NT2/D1 (cell line): ENCODE data around the gene CEP131.
"Not testable (repeated sequence)": the region's sequence is repeated elsewhere in the genome, so short reads cannot be mapped to it uniquely, and the experiment has no call there.

Experiments
- DNase-seq: peaks from one replicate; pipeline ENCODE4 v3.0.0-alpha.2; 2011; ENCODE audit warnings: low read depth, low spot score
- H3K27me3 ChIP-seq: 2 replicates; pipeline ENCODE4 v1.6.0; 2011; ENCODE audit warnings: mild to moderate bottlenecking; ENCODE audit not compliant: insufficient read length, insufficient read depth
- H3K36me3 ChIP-seq: 2 replicates; pipeline ENCODE4 v1.6.1; 2011; ENCODE audit warnings: mild to moderate bottlenecking, low read length, mixed read lengths; ENCODE audit not compliant: insufficient read depth, insufficient read length
- H3K4me1 ChIP-seq: 2 replicates; pipeline ENCODE4 v1.5.1; 2011; ENCODE audit not compliant: insufficient read depth, insufficient read length
- H3K4me3 ChIP-seq: 2 replicates; pipeline ENCODE4 v1.5.1; 2011; ENCODE audit warnings: low read depth; ENCODE audit not compliant: insufficient read length
- H3K9ac ChIP-seq: 2 replicates; pipeline ENCODE4 v1.6.0; 2011; ENCODE audit warnings: low read depth; ENCODE audit not compliant: insufficient read length
- H3K9me3 ChIP-seq: 2 replicates; pipeline ENCODE4 v1.5.1; 2011; ENCODE audit warnings: mild to moderate bottlenecking, low read length; ENCODE audit not compliant: insufficient read depth
- SUZ12 ChIP-seq: IDR thresholded peaks from 2 replicates; pipeline ENCODE4 v1.6.1; 2011; ENCODE audit not compliant: insufficient read length, insufficient read depth; ENCODE audit errors: extremely low read depth
- YY1 ChIP-seq: IDR thresholded peaks from 2 replicates; pipeline ENCODE4 v1.6.1; 2011; ENCODE audit not compliant: insufficient read length, insufficient read depth
- ZNF274 ChIP-seq: IDR thresholded peaks from 2 replicates; pipeline ENCODE4 v1.6.1; 2011; ENCODE audit warnings: mild to moderate bottlenecking, low read depth, low read length

The CEP131 gene

DNA sequence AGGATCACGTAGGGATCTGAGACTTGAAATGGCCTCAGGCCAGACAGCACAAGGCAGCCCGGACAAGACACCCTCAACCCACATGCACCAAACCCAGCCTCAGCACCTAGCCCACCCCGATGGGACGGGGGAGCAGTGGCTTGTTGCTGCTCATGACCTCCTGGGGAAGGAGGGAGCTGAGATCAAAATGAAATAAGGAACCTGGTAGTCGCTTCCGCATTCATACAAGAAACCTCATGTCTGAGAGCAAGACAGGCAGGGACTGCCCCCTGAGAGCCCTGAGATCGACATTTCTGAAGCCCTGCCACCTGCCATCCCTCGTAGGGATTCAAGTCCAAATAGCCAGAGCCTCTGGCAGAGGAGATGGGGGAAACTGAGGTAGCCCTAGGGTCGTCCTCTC lies 5.7 kb upstream of the CEP131 start:
- H3K9ac ChIP-seq, result no peak overlapping the region
- H3K9me3 ChIP-seq, result peaks cover 7% of the 10 kb centered on the region
- no peak for DNase-seq
- no peak for TF ChIP-seq YY1
- TF ChIP-seq SUZ12, result no peak
- H3K4me1 ChIP-seq, result no peaks in the 10 kb centered on the region
- H3K36me3 ChIP-seq, result peaks cover 50% of the 10 kb centered on the region
- H3K4me3 ChIP-seq, result no peak overlapping the region
- H3K27me3 ChIP-seq, result no peaks in the 10 kb centered on the region

DNA sequence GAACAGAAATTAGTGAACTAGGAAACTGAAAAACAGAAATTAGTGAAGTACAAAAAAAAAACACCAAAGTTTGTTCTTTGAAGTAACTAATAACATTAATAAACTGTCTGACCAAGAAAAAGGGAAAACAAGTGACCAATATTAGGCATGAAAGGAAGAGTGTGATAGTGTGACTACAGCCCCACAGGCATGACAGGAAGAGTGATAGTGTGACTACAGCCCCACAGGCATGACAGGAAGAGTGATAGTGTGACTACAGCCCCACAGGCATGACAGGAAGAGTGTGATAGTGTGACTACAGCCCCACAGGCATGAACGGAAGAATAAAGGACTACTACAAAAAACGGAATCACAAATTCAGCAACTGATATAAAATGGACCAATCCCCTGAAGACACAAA lies 4.9 kb upstream of the CEP131 start:
- H3K4me3 ChIP-seq, H3K9ac ChIP-seq, H3K9me3 ChIP-seq, DNase-seq, H3K4me1 ChIP-seq, H3K27me3 ChIP-seq: not testable (repeated sequence)
- H3K36me3 ChIP-seq, result peaks cover 43% of the 10 kb centered on the region

DNA sequence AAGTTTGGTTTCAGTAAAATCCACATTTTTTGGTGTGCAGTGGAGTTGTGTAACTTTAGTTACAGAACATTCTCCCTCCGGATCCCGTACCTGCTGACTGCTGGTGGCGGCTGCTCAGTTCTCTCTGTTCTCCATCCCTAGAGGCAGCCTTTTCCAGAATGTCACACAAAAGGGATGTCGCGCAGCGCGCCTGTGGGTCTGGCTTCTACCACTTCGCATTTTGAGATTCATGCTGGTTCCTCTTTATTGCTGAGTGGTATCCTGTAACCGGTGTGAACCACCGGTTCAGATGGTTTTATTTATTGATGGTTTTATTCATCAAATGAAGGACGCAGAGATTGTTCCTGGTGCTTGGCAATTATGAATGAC lies 981 bp upstream of the CEP131 start:
- no peak for TF ChIP-seq YY1
- no peak for TF ChIP-seq SUZ12
- Histone ChIP-seq H3K36me3 (peaks cover 17% of the 10 kb centered on the region), H3K9me3 (peaks cover 7% of the 10 kb centered on the region), H3K4me1 (peaks cover 12% of the 10 kb centered on the region), H3K9ac (peak overlapping the region; percentile 91), H3K4me3 (peak overlapping the region; percentile 61), H3K27me3 (no peaks in the 10 kb centered on the region)
- no peak for DNase-seq

DNA sequence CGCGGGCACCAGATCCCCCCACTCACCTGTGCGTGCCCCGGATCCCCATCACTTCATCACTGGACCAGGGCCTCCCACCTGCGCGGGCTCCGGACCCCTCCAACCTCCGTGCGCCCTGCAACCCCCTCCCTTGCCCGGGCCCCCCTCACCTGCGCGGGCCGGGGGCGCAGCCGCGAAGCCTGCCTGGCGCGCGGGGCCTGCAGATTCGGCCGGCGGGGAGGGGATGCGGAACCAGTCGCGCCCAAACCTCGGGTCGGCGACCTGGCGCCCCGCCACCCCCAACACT lies 202 bp downstream of the CEP131 start:
- peaks cover 7% of the 10 kb centered on the region for H3K9me3 ChIP-seq
- DNase-seq, result no peak
- peaks cover 10% of the 10 kb centered on the region for H3K36me3 ChIP-seq
- H3K4me3 ChIP-seq, result peak overlapping the region; percentile 82
- peaks cover 16% of the 10 kb centered on the region for H3K4me1 ChIP-seq
- TF ChIP-seq SUZ12 (no peak), YY1 (no peak), ZNF274 (no peak)
- peak overlapping the region; percentile 92 for H3K9ac ChIP-seq
- H3K27me3 ChIP-seq, result no peaks in the 10 kb centered on the region

DNA sequence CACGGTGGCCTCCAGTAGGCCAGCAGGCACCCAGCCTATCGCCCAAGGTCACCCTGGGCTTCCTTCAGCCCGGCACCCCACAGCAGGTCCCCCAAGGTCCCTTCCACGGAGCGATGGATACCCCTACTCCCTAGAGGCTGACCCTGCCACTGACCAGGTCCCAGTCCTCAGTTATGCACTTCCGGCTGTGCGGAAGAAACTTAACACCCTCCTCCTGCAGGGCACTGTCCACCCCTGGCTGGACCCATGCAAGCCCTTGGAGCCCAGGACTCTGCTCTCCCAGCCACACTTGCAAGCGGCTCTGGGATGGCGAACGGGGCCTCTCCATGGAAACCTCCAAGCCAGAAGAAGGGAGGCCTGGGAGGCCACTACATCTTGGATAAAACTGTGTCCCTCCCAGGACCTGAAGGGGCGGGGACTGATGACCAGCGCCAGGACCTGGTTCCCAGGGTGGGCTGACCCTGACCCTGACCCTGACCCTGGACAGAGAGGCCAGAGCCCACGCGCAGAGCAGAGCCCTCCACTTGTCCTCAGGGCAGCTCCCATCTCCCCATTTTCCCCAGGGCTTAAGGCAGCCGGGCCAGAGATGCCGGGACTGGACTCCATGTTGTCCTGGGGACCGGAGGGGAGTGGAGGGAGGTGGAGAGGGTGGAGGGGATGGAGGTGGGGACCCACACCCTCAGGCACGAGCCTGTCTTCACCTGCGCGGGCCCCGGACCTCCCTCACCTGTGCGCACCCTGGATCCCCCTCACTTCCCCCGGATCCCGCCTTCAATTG lies 734 bp downstream of the CEP131 start:
- H3K9ac ChIP-seq, result peak overlapping the region; percentile 92
- no peak for DNase-seq
- no peaks in the 10 kb centered on the region for H3K27me3 ChIP-seq
- peaks cover 5% of the 10 kb centered on the region for H3K9me3 ChIP-seq
- H3K4me1 ChIP-seq, result peaks cover 16% of the 10 kb centered on the region
- peak overlapping the region; percentile 82 for H3K4me3 ChIP-seq
- TF ChIP-seq SUZ12, result no peak
- TF ChIP-seq YY1, result no peak
- no peak for TF ChIP-seq ZNF274
- peaks cover 14% of the 10 kb centered on the region for H3K36me3 ChIP-seq

DNA sequence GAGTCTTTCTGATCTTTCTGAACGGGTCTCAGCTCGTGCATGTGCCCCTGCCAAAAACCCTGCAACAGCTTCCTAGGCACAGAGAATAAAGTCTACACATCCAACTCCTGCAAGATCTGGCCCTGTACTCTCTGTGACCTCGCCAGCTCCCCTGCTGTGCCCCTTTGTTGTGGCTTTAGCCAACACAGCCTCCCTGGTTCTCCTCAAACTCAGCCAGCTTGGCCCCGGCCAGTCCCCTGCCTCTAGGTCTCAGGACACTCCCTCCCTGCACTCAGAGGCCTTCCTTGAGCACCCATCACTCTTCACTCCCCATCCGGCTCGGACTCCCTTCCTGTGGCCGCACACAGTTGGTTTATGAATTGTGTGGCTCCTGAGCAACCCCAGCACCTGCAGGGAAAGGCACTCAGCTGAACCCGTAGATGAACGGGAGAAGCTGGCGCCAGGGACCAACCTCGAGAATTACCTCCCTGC lies 1.4 kb downstream of the CEP131 start:
- peaks cover 16% of the 10 kb centered on the region for H3K4me1 ChIP-seq
- peak overlapping the region; percentile 92 for H3K9ac ChIP-seq
- H3K4me3 ChIP-seq, result peak overlapping the region; percentile 82
- H3K36me3 ChIP-seq, result peaks cover 20% of the 10 kb centered on the region
- no peaks in the 10 kb centered on the region for H3K9me3 ChIP-seq
- no peaks in the 10 kb centered on the region for H3K27me3 ChIP-seq
- no peak for DNase-seq
- no peak for TF ChIP-seq SUZ12

DNA sequence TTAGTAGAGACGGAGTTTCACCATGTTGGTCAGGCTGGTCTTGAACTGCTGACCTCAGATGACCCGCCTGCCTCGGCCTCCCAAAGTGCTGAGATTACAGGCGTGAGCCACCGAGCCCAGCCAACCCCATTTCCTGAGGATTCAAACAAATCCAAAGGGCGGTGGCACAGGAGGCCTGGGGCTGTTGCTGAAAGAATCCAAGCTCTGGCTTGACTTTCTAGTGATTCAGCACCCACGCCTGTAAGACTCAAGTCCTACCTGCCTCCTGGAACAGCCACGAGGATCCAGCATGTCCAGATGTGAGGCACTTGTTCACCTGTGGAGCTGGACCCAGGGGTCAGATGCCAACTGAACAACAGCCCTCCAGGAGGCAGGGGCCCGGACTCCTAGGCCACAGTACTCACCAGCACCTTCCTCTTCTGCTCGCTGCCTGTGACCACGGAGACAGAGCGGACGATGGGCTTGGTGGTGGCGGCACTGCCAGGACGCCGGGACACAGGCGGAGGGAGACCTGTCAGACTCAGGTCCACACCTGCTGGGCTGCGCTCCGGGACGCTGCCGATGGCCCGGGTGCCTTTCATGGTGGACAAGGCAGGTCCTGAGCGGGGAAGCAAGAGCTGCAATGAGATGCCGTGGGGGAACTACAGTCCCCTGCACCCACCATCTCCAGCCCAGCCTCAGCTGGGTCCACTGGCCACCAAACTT lies 3.1 kb downstream of the CEP131 start:
- H3K9ac ChIP-seq, result no peak overlapping the region
- TF ChIP-seq YY1 (no peak), ZNF274 (no peak), SUZ12 (no peak)
- DNase-seq, result no peak
- H3K27me3 ChIP-seq, result no peaks in the 10 kb centered on the region
- peaks cover 16% of the 10 kb centered on the region for H3K4me1 ChIP-seq
- H3K36me3 ChIP-seq, result peaks cover 22% of the 10 kb centered on the region
- no peaks in the 10 kb centered on the region for H3K9me3 ChIP-seq
- no peak overlapping the region for H3K4me3 ChIP-seq

DNA sequence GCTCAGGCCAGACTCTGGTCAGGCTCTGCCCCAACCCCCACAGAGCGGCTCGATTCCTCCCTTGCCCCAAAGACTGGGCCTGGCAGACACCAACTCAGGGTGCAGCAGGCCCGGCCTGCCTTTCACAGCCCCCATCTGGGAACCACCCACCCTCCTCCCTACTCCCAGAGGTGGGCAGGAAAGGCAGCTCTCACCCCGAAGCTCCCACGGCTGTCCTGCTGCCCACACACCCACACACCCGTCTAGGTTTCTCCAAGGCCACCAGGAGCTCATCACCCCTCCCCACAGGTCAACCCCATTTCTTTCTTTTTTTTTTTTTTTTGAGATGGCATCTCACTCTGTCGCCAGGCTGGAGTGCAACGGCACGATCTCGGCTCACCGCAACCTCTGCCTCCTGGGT lies 3.8 kb downstream of the CEP131 start:
- Histone ChIP-seq H3K9ac (peak overlapping the region; percentile 50), H3K9me3 (no peaks in the 10 kb centered on the region), H3K36me3 (peaks cover 22% of the 10 kb centered on the region), H3K4me1 (peaks cover 16% of the 10 kb centered on the region), H3K4me3 (no peak overlapping the region), H3K27me3 (no peaks in the 10 kb centered on the region)
- DNase-seq, result no peak
- TF ChIP-seq YY1 (no peak), SUZ12 (no peak), ZNF274 (no peak)
